T1000 (cell line): ENCODE measurements around the gene E2F2.
"Not testable (repeated sequence)": the region's sequence is repeated elsewhere in the genome, so short reads cannot be mapped to it uniquely, and the experiment has no call there.

Experiments used
- DNase-seq: peaks from one replicate; lab custom pipeline; 2025; ENCODE audit warnings: mixed read lengths; lab: John Stamatoyannopoulos, UW

E2F2 gene

DNA sequence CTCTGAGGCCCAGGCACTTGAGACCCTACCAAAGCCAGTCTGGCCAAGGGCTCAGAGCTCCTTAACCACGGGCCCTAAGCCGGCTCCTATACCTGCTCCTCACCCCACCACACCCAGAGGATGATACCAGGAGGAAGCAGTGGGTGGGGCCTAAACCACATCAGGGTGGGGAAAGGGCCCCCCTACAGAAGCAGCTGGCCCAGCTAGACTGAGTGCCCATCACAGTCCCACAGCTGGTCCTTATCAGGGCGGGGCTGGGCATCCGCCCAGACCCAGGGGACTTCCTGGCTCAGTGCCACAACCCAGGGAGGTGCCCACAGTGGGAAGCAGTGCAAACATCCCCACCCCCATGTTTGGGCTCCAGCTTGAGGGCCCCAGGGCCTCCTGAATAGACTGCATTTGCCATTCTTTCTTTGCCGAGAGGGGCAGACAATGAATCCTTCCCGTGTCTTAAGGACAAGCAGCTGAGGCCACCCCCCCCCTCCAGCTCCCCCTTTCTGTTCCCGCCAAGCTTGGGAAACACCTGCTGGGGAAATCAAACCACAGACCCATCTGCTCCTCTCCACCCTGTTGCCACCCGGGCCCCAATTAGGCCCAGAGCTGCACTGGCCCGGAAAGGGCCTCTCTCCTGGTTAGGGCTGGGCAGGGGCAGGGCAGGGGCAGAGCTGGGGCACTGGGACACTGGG, 6.2 kb downstream of the E2F2 start:
- DNase-seq, result no peak

DNA sequence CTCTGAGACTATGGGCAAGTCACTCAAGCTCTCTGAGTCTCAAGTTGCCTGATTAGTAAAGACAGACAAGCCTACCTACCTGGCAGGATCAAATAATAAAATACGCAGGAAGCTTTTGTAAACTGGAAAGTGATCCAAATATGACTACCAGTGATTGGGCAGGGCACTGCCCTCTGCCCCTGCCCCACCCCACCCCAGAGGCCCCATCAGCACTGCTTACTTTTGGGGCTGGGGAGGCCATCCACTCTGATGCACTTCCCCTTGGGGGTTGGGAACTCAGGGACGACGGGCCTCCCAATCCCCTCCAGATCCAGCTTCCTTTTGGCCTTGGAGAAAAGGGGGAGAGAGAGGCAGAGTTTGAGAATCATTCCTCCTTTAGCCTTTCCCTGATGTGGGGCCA, 6.9 kb downstream of the E2F2 start:
- DNase-seq, result no peak

DNA sequence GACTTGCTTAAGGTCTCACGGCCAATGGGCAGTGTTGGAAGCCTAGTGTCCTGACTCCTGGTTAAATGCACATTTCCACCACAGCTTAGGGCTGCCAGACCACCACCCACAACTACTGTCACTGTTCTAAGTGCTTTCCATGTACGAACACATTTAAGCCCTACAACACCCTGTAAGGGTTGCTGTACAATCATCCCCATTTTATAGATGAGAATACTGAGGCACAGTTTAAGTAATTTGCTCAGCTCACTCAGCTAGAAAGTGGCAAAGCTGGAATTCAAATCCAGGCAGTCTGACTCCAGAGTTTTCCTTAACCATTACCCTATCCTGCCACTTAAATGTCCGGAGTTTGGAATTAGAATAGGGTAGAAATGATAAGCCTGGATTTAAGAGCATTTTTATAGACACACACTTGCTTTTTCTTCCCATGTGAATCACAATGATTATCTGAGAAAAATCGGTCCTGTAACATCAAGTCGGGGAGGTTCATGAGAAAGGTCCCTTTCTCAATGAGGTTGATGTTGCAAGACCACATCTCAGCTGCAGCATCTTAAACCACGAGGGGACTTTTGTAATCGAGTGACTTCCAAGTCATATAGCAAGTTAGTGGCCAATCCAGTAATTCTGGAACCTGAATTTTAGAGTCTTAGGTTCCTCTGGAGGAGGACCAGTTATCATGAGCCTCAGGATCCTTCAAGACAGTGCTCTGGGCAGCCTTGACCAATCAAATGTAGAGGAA, 8.6 kb downstream of the E2F2 start:
- DNase-seq, result no peak

DNA sequence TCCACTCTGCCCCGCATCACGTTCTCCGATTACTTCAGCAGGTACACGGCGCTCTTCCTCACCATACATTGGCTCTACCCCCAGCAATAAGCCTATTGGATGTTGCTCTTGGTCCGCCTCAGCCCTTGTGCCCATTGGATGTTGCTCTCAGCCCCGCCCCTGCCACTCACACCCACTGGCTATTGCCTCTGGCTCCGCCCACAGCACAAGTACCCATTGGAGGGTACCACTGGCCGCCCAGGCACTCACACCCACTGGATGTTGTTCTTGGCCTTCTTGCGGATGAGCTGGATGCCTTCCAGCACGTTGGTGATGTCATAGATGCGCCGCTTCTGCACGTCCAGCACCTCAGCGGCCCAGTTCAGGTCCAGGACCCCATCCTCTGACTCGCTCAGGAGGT, 9.4 kb downstream of the E2F2 start:
- DNase-seq, result no peak

DNA sequence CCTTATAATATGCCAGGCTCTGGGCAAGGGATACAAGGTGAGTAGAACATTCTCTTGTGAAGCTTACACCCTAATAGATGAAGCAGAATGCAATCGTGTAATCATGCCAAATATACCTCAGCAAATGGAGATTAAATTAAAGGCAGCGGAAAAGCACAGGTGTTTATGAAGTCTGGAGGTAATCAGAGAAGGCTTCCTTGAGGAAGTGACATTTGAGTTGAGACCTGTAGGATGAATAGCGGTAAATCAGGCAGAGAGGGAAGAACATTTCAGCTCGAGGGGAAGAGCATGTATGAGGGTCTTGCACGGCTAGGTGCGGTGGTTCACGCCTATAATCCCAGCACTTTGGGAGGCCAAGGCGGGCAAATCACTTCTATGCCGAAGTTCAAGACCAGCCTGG, 13.5 kb downstream of the E2F2 start:
- no peak for DNase-seq

DNA sequence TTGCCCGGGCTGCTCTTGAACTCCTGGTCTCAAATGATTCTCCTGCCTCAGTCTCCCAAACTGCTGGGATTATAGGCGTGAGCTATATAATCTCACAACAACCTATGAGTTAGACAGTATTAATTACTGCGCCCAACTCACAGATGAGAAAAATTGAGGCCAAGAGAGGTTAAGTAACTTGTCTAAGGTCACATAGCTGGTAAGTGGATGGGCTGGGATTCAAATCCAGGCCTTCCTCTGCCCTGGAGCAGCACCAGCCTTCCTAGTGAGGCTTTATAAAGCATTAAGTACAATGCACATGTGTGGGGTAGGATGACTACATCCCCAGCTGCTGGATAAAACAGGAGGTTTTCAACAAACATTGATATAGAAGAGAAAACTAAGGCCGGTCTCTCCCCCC, 15.1 kb downstream of the E2F2 start:
- no peak for DNase-seq

DNA sequence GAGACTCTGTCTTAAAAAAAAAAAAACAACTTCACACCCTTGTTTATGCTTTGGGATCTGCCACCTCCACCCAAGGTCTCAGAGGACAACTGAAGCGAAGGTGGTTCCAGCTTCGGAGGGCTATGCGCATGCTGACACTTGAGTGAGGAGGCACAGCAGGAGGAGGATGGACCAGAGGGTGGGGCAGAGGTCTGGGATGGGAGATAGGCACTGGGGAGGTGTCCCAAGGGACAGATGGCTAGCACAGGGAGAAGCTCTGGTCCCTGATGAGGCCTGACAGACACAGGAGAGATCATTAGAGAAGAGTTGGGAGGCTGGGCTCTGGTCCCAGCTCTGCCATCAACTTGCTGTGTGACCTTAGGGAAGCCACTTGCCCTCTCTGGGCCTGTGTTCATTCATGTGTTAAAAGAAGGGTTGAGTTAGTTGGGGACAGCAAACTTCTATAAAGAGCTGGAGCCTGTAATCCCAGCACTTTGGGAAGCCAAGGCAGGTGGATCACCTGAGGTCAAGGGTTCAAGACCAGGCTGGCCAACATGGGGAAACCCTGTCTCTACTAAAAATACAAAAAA, 16.8 kb downstream of the E2F2 start:
- no peak for DNase-seq

DNA sequence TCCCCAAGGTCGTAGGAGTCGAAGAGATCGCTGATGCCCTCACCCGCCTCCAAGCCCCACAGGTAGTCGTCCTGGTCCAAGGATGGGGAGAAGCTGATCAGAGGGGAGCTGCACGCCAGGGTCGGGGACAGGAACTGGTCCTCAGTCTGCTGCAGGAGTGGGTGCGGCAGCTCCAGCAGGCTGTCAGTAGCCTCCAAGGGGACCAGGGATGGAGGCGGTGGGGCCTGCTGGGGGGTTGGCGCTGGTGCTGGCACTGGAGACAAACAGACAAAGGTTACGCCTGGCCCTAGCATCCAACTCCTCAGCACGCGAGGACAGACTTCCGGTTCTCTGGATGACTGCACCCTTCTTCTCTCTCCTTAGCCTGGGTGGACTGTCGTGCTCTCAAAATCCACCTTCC, 21.1 kb downstream of the E2F2 start:
- no peak for DNase-seq

DNA sequence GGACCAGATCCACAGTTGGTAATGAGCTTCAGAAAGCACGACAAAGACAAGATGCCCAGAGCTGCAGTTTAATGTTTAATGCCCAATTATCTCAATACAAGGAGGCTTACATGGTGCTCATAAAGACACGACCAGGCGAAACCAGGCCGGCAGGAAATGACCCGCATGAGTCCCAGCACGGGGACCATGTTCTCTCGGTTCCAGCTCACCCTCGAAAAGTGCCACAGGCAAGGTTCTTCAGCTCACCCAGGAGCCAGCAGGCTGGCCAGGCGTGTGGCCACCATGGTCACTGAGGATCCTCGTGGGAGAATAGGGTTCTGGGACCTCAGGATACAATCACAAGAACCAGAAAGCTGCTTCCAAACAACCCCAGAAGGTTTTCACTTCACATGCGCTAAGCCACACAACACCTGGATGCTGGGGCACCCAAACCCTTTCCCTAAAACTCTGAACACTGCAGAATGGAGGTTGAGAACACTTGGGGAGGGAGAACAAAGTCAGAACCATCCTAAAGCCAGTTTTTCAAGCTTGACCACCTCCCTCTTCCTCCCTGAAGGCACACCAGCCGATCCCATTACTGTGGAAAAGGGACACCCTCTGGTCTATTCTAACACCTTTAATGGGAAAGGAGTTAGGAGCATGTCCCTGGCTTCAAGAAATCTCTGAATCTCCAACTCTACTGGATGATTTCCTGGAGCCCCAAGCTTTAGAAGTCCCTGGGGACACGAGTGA, 24.5 kb downstream of the E2F2 start:
- no peak for DNase-seq

DNA sequence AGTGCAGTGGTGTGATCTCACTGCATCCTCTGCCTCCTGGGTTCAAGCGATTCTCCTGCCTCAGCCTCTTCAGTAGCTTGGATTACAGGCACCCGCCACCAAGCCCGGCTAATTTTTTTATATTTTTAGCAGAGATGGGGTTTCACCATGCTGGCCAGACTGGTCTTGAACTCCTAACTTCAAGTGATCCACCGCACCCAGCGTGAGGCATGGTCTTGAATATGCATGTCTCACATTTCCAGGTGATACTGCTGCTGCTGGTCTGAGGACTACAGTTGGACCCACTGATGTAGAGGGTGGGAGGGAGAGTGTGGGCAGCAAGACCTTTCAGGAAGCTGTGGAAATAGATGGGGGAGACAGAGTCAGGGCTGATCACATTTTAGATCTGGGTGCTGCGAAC, 25.2 kb downstream of the E2F2 start:
- no peak for DNase-seq

DNA sequence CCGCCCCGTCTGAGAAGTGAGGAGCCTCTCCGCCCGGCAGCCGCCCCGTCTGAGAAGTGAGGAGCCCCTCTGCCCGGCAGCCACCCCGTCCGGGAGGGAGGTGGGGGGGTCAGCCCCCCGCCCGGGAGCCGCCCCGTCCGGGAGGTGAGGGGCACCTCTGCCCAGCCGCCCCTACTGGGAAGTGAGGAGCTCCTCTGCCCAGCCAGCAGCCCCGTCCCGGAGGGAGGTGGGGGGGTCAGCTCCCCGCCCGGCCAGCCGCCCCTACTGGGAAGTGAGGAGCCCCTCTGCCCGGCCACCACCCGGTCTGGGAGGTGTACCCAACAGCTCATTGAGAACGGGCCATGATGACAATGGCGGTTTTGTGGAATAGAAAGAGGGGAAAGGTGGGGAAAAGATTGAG, 26.9 kb downstream of the E2F2 start:
- not testable (repeated sequence) for DNase-seq

DNA sequence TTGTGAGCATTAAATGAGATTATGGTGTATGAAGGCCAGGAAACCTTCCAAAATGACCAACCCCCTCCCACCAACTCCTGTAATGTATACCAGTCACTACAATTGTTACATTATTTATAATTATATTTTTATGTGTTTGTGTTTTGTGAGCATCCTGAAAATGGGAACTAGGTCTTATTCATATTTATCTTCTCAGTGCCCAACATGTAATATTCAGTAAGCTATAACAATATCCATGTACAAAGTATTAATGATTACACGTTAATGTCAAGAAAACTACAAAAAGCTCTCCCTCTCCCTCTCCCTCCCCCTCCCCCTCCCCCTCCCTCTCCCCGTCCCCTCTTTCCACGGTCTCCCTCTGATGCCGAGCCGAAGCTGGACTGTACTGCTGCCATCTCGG, 28.1 kb downstream of the E2F2 start:
- DNase-seq, result no peak

DNA sequence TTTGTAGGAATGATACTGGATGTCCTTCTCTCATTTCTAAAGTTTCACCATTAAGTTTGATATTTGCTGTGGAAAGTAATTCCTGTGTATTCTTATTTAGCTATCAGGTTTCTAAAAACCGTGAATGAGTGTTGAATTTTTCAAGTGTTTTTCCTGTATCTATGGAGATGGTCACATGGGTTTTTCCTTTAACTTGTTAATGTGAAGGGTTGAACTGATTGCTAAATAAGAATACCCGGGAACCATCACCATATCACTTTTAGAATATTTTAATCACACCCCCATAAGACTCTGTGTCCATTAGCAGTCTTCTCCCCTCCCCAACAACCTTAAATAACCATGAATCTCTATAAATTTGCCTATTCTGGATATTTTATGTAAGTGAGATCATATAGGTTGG, 30.6 kb downstream of the E2F2 start:
- no peak for DNase-seq

DNA sequence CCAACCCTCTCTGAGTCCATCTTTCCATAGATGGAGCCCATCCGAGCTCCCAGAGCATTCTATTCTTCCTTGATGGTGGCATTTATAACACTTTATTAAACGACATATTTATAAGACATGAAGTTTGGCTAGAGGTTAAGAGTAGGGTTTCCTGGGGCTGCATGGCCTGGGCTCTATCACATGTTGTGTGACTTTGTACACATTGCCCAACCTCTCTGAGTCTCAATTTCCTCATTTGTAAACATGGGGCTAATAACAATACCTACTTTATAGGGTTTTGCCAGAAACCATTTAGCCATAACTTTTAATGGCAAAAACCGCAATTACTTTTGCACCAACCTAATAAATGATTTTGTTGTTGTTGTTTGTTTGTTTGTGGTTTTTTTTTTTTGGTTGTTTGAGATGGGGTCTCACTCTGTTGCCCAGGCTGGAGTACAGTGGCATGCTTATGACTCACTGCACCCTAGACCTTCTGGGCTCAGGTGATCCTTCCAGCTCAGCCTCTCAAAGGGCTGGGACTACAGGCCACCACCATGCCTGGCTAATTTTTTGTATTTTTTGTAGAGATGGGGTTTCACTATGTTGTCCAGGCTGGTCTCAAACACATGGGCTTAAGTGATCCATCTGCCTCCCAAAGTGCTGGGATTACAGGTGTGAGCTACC, 33.1 kb downstream of the E2F2 start:
- no peak for DNase-seq

DNA sequence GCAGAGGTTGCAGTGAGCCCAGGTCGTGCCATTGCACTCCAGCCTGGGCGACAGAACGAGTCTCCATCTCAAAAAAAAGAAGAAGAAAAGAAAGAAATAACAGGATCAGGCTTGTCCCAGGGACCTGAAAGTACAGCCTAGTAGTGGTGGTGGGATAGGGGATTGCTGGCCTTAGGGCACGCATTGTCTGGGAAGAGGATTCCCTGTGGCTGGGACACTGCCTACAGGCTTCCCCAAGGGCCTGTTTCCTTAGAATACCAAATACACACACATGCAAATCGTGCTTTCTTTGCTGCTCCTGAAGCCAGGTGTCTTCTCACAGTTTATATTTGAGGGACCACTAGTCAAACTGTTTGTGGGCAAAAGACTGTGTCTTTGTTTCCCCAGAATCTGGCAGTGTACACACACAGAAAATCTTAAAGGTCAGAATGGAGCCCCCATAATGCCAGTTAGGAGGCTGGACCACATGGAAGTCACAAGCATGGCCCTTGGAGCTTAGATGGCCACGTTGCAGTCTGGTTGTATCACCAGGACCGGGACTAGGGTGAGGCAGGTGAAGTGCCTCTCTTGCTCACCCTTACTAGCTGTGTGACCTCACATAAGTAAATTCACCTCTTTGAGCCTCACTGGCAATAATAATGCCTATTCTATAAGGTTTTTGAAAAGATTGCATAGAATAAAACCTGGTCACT, 34.4 kb downstream of the E2F2 start:
- no peak for DNase-seq

DNA sequence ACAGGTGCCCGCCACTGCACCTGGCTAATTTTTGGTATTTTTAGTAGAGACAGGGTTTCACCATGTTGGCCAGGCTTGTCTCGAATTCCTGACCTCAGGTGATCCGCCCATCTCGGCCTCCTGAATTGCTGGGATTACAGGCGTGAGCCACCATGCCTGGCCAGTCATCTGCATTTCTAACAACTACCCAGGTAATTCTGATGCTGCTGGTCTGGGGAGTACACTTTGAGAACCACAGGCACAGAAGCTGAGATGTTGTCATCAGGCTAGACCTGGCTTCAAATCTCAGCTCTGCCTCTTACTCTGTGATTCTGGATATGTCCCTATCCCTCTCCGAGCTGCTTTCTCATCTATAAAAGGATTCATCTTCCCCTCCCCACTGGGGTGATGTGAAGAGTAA, 36.2 kb downstream of the E2F2 start:
- DNase-seq, result not testable (repeated sequence)

DNA sequence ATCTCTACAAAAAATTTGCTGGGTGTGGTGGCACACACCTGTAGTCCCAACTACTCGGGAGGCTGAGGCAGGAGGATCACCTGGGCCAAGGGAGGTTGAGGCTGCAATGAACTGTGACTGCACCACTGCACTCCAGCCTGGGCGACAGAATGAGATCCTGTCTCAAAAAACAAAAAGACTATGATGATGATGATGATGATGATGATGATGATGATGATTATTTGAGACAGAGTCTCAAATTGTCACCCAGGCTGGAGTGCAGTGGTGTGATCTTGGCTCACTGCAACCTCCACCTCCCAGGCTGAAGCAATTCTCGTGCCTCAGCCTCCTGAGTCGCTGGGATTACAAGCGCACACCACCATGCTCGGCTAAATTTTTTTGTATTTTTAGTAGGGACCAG, 38.3 kb downstream of the E2F2 start:
- DNase-seq, result not testable (repeated sequence)

DNA sequence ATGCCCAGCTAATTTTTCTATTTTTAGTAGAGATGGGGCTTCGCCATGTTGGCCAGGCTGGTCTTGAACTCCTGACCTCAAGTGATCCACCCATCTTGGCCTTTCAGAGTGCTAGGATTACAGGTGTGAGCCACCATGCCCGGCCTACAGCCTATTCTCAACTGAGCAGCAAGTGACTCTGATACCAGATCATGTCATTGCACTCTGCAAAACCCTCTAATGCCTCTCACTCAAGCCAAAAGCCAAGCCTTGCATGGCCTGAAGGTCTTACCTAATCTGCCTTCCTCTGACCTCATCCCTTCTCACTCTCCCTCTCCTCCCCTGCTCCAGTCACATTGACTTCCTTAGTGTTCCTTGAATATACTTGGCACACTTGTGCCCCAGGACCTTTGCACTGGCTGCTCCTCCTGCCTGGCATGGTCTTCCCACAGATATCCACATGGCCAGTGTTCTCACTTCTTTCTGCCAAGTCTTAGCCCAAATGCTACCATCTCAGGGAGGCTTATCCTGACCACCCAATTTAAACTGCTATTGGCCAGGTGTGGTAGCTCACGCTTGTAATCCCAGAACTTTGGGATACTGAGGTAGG, 38.8 kb downstream of the E2F2 start:
- DNase-seq, result no peak

DNA sequence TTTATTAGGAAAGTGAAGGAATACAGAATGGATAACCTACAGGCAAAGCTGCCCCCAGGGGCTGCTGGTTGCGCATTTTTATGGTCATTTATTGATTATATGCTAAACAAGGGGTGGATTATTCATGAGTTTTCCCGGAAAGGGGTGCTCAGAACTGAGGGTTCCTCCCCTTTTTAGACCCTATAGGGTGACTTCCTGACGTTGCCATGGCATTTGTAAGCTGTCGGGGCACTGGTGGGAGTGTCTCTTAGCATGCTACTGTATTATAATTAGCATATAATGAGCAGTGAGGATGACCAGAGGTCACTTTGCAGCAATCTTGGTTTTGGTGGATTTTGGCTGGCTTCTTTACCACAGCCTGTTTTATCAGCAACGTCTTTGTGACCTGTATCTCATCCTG, 41.2 kb downstream of the E2F2 start:
- DNase-seq, result no peak

DNA sequence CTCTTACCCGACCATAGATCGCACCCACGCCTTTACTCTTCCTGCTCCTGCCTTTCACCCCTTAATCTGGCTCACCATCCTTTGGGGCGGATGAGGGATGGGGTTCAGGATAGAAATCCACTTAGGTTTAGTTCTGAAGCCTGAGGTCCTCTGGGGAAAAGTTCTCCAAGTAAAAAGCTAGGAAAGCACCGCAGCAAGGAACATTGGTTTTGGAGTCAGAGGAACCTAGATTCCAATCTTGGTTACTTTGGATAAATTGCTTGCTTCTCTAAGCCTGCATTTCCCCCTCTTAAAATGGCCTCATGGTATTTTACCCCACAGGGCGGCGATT, 46.1 kb downstream of the E2F2 start:
- no peak for DNase-seq

DNA sequence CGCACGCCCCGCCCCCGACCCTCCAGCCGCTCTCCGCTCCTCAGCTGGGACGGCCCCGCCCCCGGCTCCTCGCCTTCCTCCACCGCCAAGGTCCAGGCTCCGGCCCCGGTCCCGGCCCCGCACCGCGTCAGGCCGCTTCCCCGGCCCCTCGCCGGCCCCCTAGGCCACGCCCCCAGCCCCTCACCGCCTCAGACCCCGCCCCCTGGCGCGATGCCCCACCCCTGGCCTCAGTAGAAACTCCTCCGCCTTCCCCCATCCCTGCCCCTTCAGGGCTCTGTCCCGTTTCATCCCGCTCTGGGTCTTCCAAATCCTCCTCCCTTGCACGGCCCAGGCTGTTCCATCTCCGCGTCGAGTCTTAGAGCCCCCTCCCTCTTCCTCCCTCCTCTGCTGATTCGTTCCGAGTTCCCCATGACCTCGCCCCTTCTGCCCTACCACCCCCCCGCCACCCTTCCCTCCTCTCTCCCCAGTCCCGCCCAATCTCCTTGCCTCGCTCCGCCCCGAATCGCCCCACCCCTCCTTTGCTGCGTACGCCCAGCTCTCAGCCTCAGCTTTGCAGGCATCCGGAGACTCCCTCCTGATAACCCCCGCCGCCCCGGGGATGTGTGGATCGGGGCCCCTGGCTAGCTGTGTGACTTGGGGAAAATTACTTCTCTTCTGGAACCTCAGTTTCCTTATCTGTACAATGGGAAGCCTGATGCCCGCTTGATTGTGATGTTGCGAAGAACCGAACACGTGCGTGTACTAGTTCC, 46.6 kb downstream of the E2F2 start:
- peak; percentile 94 for DNase-seq
